WTC11 (cell line): ENCODE measurements around the gene LYPD6.

Source experiments
- CREM ChIP-seq: sonication (generic); formaldehyde crosslinking; IDR thresholded peaks from 2 replicates; pipeline ENCODE4 v1.8.1; 2022; ENCODE audit warnings: mild to moderate bottlenecking, missing genetic modification reagents, moderate library complexity
- E2F1 ChIP-seq: sonication (generic); formaldehyde crosslinking; IDR thresholded peaks from 2 replicates; pipeline ENCODE4 v1.8.0; 2022; ENCODE audit warnings: mild to moderate bottlenecking, missing genetic modification reagents
- E2F4 ChIP-seq: sonication (generic); formaldehyde crosslinking; IDR thresholded peaks from 2 replicates; pipeline ENCODE4 v1.8.1; 2022; ENCODE audit warnings: low read depth, mild to moderate bottlenecking, moderate library complexity, missing genetic modification reagents, borderline replicate concordance
- MAX ChIP-seq: sonication (generic); formaldehyde crosslinking; IDR thresholded peaks from 2 replicates; pipeline ENCODE4 v1.8.0; 2022; ENCODE audit warnings: mild to moderate bottlenecking, missing genetic modification reagents
- SMAD3 ChIP-seq: sonication (generic); formaldehyde crosslinking; IDR thresholded peaks from 2 replicates; pipeline ENCODE4 v1.8.0; 2022; ENCODE audit warnings: missing genetic modification reagents, mild to moderate bottlenecking, borderline replicate concordance
- TP53 ChIP-seq: sonication (generic); formaldehyde crosslinking; IDR thresholded peaks from 2 replicates; pipeline ENCODE4 v1.8.1; 2023; ENCODE audit warnings: mild to moderate bottlenecking, missing genetic modification reagents
- ZBTB21 ChIP-seq: sonication (generic); formaldehyde crosslinking; IDR thresholded peaks from 2 replicates; pipeline ENCODE4 v1.8.1; 2023; ENCODE audit warnings: mild to moderate bottlenecking, missing genetic modification reagents, borderline replicate concordance
- ZNF121 ChIP-seq: sonication (generic); formaldehyde crosslinking; IDR thresholded peaks from 2 replicates; pipeline ENCODE4 v1.8.0; 2023; ENCODE audit warnings: missing genetic modification reagents
- ZNF512 ChIP-seq: sonication (generic); formaldehyde crosslinking; IDR thresholded peaks from 2 replicates; pipeline ENCODE4 v1.8.1; 2022; ENCODE audit warnings: missing genetic modification reagents, borderline replicate concordance
- TF ChIP-seq, protein P1 (sequence below): fragments of 250-450 bp; sonication (Bioruptor Pico); conservative IDR thresholded peaks from 2 replicates; pipeline ENCODE4 v1.9.0; 2021; ENCODE audit warnings: mild to moderate bottlenecking
- TF ChIP-seq, protein P2 (sequence below): fragments of 200-600 bp; IDR thresholded peaks from 2 replicates; pipeline ENCODE4 v1.8.0; 2022; ENCODE audit warnings: antibody characterized with exemption
- TF ChIP-seq, protein P3 (sequence below): sonication (generic); formaldehyde crosslinking; IDR thresholded peaks from 2 replicates; pipeline ENCODE4 v1.8.1; 2023; ENCODE audit warnings: mild to moderate bottlenecking, missing genetic modification reagents, moderate library complexity

GRCh38 chr2:149333636-149334035, 3.2 kb downstream of the LYPD6 start:
- TF ChIP-seq TP53 (no peak), E2F4 (no peak), ZBTB21 (CRISPR knock-in tag) (no peak), ZNF121 (CRISPR knock-in tag) (no peak), SMAD3 (CRISPR knock-in tag) (no peak), MAX (no peak), CREM (CRISPR knock-in tag) (no peak), E2F1 (CRISPR knock-in tag) (no peak), ZNF512 (CRISPR knock-in tag) (no peak)
- TF ChIP-seq, protein P1, sequence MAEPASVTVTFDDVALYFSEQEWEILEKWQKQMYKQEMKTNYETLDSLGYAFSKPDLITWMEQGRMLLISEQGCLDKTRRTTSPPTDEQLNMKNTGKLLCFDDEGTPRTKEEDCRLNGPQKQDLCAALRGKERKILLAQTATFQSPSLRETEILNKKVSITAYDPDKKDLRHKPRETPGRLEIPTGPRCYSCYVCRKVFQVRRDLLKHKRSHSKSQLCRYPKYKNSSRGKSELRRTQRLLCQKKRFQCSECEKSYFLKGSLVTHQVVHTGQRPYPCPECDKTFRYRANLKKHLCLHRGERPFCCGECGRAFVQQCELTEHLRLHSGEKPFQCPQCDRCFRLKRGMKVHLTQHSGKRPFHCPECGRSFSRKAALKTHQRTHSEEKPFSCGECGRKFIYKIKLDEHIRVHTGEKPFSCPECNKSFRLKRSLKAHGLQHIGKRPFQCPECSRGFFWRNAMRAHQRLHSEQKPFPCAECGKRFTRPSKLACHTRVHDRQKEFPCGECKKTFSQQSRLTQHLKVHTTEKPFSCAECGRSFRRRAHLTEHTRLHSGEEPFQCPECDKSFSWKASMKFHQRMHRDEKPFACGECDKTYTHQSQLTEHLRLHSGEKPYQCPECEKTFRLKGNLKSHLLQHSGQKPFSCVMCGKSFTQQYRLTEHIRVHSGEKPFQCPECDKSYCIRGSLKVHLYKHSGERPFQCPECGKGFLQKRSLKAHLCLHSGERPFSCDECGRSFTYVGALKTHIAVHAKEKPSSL (CRISPR knock-in tag) = no peak
- TF ChIP-seq, protein P2, sequence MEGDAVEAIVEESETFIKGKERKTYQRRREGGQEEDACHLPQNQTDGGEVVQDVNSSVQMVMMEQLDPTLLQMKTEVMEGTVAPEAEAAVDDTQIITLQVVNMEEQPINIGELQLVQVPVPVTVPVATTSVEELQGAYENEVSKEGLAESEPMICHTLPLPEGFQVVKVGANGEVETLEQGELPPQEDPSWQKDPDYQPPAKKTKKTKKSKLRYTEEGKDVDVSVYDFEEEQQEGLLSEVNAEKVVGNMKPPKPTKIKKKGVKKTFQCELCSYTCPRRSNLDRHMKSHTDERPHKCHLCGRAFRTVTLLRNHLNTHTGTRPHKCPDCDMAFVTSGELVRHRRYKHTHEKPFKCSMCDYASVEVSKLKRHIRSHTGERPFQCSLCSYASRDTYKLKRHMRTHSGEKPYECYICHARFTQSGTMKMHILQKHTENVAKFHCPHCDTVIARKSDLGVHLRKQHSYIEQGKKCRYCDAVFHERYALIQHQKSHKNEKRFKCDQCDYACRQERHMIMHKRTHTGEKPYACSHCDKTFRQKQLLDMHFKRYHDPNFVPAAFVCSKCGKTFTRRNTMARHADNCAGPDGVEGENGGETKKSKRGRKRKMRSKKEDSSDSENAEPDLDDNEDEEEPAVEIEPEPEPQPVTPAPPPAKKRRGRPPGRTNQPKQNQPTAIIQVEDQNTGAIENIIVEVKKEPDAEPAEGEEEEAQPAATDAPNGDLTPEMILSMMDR = no peak
- TF ChIP-seq, protein P3, sequence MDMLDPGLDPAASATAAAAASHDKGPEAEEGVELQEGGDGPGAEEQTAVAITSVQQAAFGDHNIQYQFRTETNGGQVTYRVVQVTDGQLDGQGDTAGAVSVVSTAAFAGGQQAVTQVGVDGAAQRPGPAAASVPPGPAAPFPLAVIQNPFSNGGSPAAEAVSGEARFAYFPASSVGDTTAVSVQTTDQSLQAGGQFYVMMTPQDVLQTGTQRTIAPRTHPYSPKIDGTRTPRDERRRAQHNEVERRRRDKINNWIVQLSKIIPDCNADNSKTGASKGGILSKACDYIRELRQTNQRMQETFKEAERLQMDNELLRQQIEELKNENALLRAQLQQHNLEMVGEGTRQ (CRISPR knock-in tag) = no peak
